ENCODE results near the gene RHOJ.
"Not testable (repeated sequence)": the region's sequence is repeated elsewhere in the genome, so short reads cannot be mapped to it uniquely, and the experiment has no call there.

Gene RHOJ

DNA sequence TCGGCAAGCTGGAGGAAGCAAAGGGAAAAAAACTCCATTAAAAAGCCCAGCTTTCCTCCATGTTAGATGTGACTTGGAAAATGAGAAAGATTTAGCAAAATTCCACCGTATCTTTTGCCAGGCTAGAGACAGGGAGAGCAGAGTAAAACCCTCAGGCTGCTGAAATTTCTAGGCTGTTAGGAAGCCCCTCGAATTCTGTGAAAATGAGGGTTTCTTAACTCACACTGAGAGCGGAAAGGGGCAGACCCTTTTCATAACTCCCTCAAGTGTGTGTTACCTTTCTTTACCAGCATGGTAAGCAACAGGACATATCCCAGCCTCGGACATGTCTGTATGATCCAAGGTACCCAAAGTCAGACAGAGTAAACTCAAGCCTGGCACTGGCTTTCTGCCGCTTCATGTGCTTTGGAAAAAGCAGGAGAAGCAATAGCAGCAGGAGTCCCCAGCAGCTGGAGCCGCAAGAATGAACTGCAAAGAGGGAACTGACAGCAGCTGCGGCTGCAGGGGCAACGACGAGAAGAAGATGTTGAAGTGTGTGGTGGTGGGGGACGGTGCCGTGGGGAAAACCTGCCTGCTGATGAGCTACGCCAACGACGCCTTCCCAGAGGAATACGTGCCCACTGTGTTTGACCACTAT, at the start of gene RHOJ:
Gene RHOJ, plus strand, starts transcription at position 37 of the 637 bp plus-strand sequence. Its CDS starts 427 bp downstream, at position 464.
- DNase-seq (ENCODE audit: low read depth) = no peak
- TF ChIP-seq, protein P1, sequence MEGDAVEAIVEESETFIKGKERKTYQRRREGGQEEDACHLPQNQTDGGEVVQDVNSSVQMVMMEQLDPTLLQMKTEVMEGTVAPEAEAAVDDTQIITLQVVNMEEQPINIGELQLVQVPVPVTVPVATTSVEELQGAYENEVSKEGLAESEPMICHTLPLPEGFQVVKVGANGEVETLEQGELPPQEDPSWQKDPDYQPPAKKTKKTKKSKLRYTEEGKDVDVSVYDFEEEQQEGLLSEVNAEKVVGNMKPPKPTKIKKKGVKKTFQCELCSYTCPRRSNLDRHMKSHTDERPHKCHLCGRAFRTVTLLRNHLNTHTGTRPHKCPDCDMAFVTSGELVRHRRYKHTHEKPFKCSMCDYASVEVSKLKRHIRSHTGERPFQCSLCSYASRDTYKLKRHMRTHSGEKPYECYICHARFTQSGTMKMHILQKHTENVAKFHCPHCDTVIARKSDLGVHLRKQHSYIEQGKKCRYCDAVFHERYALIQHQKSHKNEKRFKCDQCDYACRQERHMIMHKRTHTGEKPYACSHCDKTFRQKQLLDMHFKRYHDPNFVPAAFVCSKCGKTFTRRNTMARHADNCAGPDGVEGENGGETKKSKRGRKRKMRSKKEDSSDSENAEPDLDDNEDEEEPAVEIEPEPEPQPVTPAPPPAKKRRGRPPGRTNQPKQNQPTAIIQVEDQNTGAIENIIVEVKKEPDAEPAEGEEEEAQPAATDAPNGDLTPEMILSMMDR (IDR thresholded peaks at IDR 0.05; ENCODE audit: insufficient read depth, low read depth, low read length, missing control alignments) = no peak
- H3K4me3 ChIP-seq (ENCODE audit: low read length) = peak within 1 kb of the TSS; percentile 26

DNA sequence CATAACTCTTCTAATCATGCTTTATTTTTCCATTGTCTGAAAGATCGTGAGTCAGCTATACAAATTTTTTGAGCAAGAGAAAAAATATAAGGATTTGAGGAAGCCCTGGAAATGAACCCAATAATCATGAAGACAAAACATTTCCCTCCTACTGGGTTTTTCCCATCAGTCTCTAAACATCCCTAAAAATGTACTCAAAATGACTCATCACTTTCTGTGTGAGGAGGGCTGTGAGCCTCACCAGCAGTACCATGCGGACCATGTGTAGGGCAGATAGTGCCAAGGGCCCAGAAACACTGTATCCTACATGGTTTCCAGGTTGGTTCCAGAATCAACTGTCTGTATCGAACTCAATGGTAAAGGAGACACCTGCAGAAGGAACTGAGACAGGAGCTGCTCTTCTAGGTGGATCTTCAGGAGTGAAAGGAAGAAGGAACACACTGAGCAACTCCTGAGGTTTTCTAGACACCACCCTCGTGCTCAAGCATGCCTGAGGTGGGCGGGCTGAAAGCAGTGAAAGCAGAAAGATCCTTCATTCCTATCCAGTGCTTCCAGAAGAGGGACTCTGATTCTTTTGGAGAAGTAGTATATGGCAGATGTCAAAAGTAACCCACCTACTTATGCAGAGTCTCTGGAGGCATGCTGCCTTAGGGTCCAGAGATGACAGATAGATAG, 48.6 kb upstream of the RHOJ start:
- TF ChIP-seq, protein P1 (IDR thresholded peaks at IDR 0.05; ENCODE audit: insufficient read depth, low read depth, low read length, missing control alignments) = no peak
- H3K4me3 ChIP-seq (ENCODE audit: low read length) = no peak overlapping the region
- no peak for DNase-seq (ENCODE audit: low read depth)

DNA sequence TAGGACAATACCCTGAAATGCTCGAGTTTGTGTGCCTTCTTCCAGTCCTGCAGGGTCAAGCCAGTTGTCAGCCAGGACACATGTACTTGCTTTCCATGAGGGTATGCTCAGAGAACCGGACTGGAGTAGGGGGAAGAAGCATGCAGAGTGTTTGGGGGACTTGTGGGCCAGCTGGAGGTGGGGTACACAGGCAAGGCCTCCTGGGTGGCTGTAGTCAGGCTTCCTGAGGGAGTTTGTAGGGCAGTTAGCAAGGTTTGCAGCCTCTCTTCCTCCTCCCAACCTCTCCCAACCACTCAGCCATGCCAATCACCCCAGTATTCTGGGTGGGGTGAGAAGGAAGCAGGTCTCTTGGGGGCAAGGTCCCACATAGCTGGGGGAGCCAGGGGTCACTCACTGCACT, 47.0 kb upstream of the RHOJ start:
- no peak overlapping the region for H3K4me3 ChIP-seq (ENCODE audit: low read length)
- TF ChIP-seq, protein P1 (IDR thresholded peaks at IDR 0.05; ENCODE audit: insufficient read depth, low read depth, low read length, missing control alignments) = no peak
- DNase-seq (ENCODE audit: low read depth) = no peak

DNA sequence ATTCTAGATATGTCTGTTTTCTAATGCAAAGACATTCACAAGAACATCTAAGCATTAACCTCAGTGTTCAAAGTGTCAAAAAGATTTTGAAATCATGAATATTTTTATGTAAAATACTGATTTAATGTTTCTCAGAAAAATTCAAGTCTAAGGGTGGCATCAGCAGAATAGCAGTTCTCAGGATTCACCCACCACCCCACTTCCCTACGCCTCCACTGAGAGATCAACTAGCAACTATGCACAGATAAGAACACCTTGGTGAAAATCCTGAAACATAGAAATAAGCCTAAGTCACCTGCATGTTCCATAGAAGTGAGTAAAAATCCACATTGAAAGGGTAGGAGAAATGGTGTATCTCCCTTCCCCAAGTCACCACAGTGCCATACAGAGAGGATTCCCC, 40.9 kb upstream of the RHOJ start:
- no peak for DNase-seq (ENCODE audit: low read depth)
- H3K4me3 ChIP-seq (ENCODE audit: low read length) = no peak overlapping the region
- TF ChIP-seq, protein P1 (IDR thresholded peaks at IDR 0.05; ENCODE audit: insufficient read depth, low read depth, low read length, missing control alignments) = no peak

DNA sequence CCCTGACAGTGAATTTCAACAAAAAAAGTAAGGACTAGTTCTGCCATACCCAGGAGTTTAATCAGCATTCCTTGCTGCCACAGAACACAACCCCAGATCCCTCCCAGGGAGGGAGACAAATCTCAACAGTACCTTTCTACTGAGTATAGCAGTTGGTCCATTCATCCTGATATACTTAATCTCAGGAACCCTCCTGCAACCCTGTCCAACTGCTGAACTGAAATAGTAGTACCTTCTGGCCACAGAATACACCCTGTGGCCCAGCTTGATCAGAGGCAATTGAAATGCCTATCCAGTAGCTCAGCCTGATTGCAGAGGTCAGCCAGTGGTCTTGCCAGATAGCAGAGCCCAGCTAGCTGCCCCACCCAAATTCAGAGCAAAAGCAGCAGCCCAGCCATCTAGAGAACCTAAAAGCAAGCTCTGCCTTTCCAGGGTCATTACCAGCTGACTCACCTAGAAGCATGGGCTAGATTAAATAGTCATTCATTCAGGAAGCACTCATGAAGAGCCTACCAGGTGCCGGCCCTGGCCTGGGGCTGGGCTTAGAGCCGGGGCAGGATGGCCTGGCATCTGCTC, 40.0 kb upstream of the RHOJ start:
- no peak for DNase-seq (ENCODE audit: low read depth)
- H3K4me3 ChIP-seq (ENCODE audit: low read length) = no peak overlapping the region
- TF ChIP-seq, protein P1 (IDR thresholded peaks at IDR 0.05; ENCODE audit: insufficient read depth, low read depth, low read length, missing control alignments) = no peak

DNA sequence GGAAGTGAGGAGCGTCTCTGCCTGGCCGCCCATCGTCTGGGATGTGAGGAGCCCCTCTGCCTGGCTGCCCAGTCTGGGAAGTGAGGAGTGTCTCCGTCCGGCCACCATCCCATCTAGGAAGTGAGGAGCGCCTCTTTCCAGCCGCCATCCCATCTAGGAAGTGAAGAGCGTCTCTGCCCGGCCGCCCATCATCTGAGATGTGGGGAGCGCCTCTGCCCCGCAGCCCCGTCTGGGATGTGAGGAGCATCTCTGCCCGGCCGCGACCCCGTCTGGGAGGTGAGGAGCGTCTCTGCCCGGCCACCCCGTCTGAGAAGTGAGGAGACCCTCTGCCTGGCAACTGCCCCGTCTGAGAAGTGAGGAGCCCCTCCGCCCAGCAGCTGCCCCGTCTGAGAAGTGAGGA, 39.0 kb upstream of the RHOJ start:
- not testable (repeated sequence) for H3K4me3 ChIP-seq (ENCODE audit: low read length); DNase-seq (ENCODE audit: low read depth)

DNA sequence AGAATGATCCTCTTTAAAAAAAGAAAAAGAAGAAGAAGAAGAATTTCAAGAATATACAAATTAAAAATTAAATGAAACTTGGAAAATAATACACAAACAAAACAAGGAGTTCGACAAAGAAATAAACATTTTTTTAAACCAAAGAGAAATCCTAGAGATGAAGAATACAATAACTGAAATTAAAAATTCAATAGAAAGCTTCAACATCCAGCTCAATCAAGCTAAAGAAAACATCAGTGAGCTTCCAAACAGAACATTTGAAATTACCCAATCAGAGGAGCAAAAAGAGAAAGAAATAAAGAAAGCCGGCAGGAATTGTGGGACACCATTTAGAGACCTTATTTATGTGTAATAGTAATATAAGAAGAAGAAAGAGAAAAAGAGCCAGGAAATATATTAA, 37.2 kb upstream of the RHOJ start:
- TF ChIP-seq, protein P1 (IDR thresholded peaks at IDR 0.05; ENCODE audit: insufficient read depth, low read depth, low read length, missing control alignments) = no peak
- DNase-seq (ENCODE audit: low read depth) = no peak
- H3K4me3 ChIP-seq (ENCODE audit: low read length) = no peak overlapping the region

All from epithelial cell of esophagus (primary cell).